ENCODE data around the gene XXYLT1.
A peak's percentile ranks its signal among the peaks of the same experiment; 100 is the strongest.
"Not testable (repeated sequence)": the region's sequence is repeated elsewhere in the genome, so short reads cannot be mapped to it uniquely, and the experiment has no call there.

XXYLT1 gene

GRCh38 chr3:195040094-195040493 is 230.9 kb downstream of the XXYLT1 start:
- DNase-seq = no peak

- DNase-seq = peak in 1 of 3 experiments; percentile 19
These were observed 231.6 kb downstream of the XXYLT1 start for GRCh38 chr3:195039180-195039843.

GRCh38 chr3:195038161-195038560 is 232.8 kb downstream of the XXYLT1 start:
- no peak for DNase-seq

DNA sequence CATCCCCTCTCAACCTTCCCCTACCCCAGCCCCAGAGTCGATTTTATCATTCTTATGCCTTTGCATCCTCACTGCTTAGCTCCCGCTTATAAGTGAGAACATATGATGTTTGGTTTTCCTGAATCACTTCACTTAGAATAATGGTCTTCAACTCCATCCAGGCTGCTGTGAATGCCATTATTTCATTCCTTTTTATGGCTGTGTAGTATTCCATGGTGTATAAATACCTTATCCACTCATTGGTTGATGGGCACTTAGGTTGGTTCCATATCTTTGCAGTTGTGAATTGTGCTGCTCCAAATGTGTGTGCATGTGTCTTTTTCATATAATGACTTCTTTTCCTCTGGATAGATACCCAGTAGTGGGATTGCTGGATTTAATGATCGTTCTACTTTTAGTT is 233.4 kb downstream of the XXYLT1 start:
- DNase-seq = not testable (repeated sequence)

DNA sequence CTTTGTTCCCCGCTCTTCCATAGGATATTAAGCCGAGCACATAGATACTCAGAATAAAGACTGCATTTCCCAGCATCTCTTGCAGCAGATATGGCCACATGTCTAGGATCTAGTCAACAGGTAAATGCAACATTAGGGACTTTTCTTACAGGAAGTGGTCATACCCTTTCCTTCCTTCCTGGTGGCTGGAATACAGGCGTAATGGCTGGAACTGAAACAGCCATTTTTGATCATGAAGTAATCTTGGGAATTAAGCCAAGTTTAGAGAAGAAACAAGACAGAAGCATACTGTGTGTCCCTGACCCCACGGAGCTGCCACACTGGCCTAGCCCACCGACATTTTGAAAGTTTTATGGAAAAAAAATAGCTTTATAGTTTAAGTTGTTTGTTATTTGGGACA is 234.0 kb downstream of the XXYLT1 start:
- DNase-seq = no peak

- DNase-seq = no peak
These were observed 234.4 kb downstream of the XXYLT1 start for GRCh38 chr3:195036574-195036973.

DNA sequence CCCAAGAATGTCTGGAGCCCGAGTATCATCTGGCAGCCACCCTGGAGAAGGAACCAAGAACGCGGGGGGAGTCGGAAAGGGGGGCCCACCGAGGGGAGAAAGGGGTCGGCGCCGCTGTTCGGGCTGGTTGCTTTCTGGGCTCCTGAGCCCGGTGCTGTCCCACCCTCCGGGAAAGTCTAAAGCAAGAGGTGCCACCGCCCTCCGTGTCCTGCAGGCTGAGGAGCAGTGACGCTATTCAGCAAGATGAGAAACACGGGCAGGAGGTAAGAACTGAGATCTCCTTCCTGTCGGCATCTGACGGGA is 234.8 kb downstream of the XXYLT1 start:
- no peak for DNase-seq

DNA sequence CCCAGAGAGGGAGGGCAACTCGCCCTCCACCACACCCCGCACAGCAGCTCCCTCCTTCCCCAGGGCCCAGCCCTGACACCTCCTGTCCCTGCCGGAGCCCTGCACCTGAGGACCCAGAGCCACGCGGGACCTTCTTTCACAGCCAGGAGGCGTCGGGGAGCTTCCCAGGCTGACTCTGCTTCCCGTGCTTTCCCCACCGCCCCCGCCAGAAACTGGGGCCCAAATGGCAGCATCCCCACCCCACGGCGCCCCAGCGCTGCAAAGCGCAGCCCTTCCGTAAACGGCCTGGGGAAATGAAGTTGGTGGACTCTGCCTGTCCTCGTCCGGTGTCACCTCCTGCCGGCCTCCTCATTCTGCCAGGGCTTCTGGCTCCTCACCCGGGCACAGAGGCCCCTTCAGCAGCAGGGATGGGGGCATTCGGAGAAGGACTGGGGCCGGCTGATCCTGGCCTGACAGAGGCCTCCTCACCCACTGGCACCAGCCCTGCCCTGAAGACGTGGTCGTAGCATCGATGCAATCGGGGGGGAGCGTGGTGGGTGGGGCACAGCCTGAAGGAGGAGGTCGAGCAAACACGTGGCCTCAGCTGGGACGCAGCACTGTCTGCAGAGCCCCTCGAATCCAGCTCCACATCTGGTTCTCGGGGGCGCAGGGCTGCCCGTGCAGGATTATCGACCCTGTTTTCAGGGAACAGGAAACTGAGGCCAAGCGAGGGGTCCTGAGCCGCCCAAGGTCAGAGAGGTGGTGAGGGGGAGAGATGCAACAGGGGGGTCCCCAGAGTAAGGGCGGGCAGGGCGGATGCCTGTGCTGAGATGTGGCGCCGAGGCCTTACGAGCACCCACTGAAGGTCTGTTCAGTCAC is 235.4 kb downstream of the XXYLT1 start:
- DNase-seq = no peak

DNA sequence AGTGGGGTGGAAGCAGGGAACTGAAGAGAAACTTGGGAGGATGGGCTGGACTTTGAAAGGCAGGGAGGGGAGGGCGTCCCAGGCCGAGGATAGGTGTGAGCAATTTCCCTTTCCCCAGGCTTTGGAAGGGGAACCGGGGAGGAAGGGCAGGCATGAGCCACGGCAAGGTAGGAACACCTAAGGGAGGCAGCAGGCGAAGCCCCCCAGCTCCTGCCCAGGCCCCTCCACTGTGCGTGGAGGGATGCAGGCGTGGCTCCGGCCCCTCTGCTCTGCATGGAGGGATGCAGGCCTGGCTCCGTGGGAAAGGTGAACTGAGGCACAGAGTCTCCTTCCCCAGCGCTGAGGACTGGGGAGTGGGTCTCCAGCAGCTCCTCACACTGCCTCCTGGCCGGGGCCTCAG is 236.4 kb downstream of the XXYLT1 start:
- no peak for DNase-seq

GRCh38 chr3:195034101-195034500 is 236.9 kb downstream of the XXYLT1 start:
- DNase-seq = no peak

DNA sequence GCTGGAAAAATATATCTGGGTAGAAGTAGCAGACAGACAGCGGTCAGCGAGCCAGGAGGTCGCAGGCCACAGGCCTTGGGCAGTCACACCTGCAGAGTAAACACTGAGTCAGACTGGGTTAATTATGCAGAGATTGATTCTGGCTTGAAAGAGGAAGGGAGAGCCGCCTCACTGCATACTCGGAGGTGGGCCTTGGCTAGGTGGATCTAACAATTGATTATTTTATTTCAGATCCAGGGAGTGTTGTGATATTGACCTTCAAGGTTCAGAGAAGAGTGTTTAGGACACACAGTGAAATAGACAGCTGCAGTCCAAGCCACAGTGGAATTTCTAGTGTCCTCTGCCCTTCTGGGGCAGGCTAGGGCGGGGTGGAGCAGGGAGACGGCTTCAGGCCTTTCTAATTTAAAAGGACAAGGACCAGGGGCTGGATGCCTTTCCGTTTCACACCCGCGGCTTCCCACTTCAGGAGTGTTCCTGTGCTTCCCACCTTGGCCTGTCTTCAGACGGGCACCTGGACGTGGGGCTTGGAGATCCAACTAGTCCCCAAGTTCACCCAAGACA is 237.3 kb downstream of the XXYLT1 start:
- DNase-seq = peak in 2 of 3 experiments; percentile 37 to 76

GRCh38 chr3:195032955-195033354 is 238.0 kb downstream of the XXYLT1 start:
- no peak for DNase-seq

DNA sequence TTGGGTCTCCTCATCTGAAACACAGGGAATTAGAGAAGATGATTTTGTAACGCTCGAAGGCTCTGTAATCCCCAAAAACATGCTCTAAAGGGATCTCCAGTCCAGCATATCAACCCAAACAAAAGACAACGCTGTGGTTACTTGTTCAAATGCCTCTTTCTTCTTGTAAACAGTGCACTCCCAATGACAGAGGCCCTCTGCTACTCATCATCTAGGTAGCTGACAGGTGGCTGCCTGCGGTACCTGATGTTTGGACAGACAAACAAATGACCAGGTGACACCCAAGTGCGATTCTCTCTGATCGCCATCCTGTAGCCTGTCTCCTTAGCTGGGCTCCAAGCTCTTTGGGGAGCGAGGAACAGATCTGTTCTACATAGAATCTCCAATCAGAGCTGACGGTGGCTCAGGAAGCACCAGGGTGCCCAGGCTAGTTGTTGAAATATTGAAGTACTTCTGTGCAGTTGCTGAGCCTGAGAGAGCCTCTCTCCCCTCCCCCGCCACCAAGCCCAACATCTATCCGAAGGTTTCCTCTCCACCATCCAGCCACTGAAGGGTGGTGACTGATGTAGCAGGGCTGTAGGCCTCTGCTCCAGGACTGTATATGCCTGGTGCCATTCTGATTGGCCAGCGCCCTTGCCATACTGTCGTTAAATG is 238.7 kb downstream of the XXYLT1 start:
- DNase-seq = peak; percentile 52 to 71 (median 69)

DNA sequence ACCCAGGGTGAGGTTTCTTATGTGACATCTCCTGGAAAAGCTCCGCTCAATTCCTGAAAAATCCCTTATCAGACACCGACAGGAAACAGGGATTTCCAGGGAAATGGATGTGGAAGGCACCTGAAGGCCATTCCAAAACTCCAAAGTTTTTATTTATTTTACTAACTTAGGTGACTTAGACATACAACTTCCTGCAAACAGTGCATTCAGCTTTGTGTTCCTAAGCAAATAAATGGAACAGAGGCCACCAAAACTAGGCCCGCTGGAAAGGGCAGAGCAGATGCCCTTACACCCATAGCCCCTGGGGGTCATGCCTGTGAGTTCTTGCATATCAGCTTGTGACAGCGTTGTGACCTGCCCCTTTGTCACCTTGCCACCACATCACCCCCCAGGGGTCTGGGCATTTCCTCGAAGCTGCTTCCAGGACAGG is 239.4 kb downstream of the XXYLT1 start:
- peak in 1 of 3 experiments; percentile 53 for DNase-seq

DNA sequence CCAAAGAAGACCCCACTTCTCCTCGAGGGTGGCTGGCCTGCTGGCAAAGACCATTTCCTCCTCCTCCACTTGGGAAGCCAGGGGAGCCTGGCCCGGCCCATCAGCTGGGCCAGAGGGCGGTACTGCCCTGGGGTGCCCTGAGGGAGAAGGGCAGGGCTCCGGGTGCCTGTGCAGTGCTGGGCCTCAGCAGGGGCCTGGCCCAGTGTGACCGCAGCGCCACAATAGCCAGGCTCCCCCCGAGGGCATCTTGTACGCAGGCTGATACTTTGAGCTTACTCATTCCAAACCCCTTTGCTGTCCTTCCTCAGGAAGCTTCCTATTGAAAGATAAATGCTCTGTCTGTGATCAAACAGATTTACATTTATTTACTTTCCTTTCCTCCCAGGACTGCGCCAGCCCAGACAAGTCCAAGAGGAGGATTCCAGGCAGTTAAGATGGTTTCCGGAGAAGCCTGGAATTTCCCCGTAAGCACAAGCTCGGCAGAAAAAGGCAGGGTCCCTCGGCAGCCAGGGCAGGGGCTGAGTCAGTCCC is 240.1 kb downstream of the XXYLT1 start:
- peak in 1 of 3 experiments; percentile 56 for DNase-seq

DNA sequence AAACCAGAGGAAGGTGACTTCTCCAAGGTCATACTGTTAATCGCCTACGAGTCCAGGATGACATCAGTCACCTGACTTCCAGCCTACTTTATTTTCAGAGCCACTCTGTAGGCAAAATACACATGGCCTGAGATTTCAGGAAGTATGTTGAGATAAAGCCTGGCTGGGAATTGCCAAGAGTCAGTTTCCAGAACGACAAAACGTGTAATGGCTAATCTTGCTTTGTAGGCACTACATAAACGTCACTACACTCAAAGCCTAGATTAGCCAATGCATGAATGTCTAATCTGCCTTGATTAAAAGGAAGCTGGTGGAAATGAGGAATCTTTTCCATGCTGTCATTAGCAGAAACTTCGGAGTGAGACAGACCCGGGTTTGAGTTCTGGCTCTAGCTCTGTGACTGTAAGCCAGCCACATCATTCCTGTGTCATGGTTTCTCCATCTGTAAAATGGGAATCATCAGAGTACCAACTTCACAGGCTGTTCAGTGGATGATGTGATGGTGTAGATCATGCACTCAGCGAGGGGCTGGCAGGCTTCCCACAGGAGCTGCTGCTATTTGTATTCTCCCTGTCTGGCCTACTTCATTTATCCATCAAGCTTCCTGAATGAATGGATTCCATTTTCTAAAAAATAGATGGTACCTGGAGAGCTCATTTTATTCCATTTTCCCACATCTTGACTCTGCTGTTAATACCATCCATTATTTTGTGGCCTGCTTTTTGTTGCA is 241.9 kb downstream of the XXYLT1 start:
- no peak for DNase-seq

- no peak for DNase-seq
These were observed 245.1 kb downstream of the XXYLT1 start for GRCh38 chr3:195025884-195026200.

GRCh38 chr3:195025056-195025883 is 245.7 kb downstream of the XXYLT1 start:
- no peak for DNase-seq

- DNase-seq = no peak
These were observed 247.0 kb downstream of the XXYLT1 start for GRCh38 chr3:195023989-195024388.

DNA sequence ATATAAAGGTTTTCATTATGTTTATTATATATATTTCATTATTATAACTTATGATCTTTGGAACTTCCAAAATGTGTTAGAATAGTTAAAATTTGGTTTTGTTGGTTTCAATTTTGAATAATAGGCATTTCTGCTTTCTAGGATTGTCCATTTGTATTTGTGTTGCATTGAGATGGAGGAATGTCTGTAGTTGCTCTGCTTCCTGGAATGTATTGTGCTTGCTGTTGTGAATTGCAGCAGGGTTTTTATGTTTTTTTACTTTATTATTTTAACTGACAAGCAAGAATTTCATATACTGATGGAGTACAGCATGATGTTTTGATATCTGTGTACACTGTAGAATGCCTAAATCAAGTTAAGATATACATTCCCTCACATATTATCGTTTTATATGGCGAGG is 247.4 kb downstream of the XXYLT1 start:
- no peak for DNase-seq

DNA sequence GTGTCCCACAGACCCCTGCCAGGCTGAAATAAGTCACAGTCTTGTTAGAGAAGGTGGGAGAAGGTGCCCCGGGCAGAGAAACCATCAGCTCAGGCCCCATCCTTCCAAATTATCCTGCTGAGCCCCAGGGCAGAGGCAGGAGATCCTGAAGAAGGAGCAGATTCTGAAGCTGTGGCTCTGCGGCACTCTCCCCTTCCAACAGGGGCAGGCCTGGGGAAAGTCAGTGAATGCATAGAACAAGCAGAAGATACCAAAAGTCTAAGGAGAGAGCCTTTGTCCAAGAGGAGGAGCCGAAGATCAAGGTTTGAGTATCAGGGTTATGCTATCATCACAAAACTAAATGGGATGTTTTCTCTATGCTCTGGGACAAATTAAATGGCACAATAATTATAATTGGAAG is 249.3 kb downstream of the XXYLT1 start:
- no peak for DNase-seq

- DNase-seq = no peak
These were observed 250.0 kb downstream of the XXYLT1 start for GRCh38 chr3:195020921-195021320.

Measured in NCI-H1417 (cell line).